ENCODE measurements around the gene GPR148. TPM values are rescaled to one million over a fixed set of nuclear protein-coding genes. Genes with fewer than 3 reads are reported as not detected.

GPR148 gene
- total RNA-seq, 1 donor from 2014 or later = not detected

- peaks cover 2% of the 10 kb centered on the region for H3K4me1 Mint-ChIP-seq (ENCODE audit: low read depth, unreplicated experiment)
- TF ChIP-seq, protein P1, sequence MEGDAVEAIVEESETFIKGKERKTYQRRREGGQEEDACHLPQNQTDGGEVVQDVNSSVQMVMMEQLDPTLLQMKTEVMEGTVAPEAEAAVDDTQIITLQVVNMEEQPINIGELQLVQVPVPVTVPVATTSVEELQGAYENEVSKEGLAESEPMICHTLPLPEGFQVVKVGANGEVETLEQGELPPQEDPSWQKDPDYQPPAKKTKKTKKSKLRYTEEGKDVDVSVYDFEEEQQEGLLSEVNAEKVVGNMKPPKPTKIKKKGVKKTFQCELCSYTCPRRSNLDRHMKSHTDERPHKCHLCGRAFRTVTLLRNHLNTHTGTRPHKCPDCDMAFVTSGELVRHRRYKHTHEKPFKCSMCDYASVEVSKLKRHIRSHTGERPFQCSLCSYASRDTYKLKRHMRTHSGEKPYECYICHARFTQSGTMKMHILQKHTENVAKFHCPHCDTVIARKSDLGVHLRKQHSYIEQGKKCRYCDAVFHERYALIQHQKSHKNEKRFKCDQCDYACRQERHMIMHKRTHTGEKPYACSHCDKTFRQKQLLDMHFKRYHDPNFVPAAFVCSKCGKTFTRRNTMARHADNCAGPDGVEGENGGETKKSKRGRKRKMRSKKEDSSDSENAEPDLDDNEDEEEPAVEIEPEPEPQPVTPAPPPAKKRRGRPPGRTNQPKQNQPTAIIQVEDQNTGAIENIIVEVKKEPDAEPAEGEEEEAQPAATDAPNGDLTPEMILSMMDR (IDR thresholded peaks at IDR 0.05; ENCODE audit: insufficient read depth, low read depth, low read length) = no peak
- TF ChIP-seq EZH2 (IDR thresholded peaks at IDR 0.05; ENCODE audit: insufficient read depth, low read length) = no peak
- no peaks in the 10 kb centered on the region for H3K36me3 Mint-ChIP-seq (ENCODE audit: low read depth, unreplicated experiment)
- H3K36me3 ChIP-seq (ENCODE audit: insufficient read depth, low read length) = no peaks in the 10 kb centered on the region
- no peak overlapping the region for H2AFZ ChIP-seq (ENCODE audit: low read depth, low read length)
- H3K4me3 Mint-ChIP-seq (ENCODE audit: unreplicated experiment) = no peak overlapping the region
- H3K27ac ChIP-seq (ENCODE audit: low read depth, low read length) = no peak overlapping the region
- H3K27me3 ChIP-seq (ENCODE audit: insufficient read depth, low read length) = peaks cover 14% of the 10 kb centered on the region
- no peaks in the 10 kb centered on the region for H3K4me1 ChIP-seq (ENCODE audit: insufficient read depth, low read length)
- FAIRE-seq (no peak), DNase-seq (ENCODE audit: low read depth) (no peak)
- H3K4me2 ChIP-seq (ENCODE audit: low read length) = no peak overlapping the region
- H3K27me3 Mint-ChIP-seq (ENCODE audit: low read depth, unreplicated experiment) = peaks cover 53% of the 10 kb centered on the region
- H3K9me3 Mint-ChIP-seq (ENCODE audit: unreplicated experiment) = no peaks in the 10 kb centered on the region
- H3K27ac Mint-ChIP-seq (ENCODE audit: unreplicated experiment) = no peak overlapping the region
- H3K79me2 ChIP-seq (ENCODE audit: insufficient read depth, low read length) = no peaks in the 10 kb centered on the region
- H3K9me3 ChIP-seq (ENCODE audit: insufficient read depth, low read depth, low read length) = no peaks in the 10 kb centered on the region
- no peak overlapping the region for H3K4me3 ChIP-seq (ENCODE audit: insufficient read depth, low read depth, low read length)
- no peak overlapping the region for H3K9ac ChIP-seq (ENCODE audit: low read length)
- no peaks in the 10 kb centered on the region for H4K20me1 ChIP-seq (ENCODE audit: insufficient read depth, low read length)
Observed at GRCh38 chr2:130759906-130760753, 31.3 kb downstream of the GPR148 start.

DNA sequence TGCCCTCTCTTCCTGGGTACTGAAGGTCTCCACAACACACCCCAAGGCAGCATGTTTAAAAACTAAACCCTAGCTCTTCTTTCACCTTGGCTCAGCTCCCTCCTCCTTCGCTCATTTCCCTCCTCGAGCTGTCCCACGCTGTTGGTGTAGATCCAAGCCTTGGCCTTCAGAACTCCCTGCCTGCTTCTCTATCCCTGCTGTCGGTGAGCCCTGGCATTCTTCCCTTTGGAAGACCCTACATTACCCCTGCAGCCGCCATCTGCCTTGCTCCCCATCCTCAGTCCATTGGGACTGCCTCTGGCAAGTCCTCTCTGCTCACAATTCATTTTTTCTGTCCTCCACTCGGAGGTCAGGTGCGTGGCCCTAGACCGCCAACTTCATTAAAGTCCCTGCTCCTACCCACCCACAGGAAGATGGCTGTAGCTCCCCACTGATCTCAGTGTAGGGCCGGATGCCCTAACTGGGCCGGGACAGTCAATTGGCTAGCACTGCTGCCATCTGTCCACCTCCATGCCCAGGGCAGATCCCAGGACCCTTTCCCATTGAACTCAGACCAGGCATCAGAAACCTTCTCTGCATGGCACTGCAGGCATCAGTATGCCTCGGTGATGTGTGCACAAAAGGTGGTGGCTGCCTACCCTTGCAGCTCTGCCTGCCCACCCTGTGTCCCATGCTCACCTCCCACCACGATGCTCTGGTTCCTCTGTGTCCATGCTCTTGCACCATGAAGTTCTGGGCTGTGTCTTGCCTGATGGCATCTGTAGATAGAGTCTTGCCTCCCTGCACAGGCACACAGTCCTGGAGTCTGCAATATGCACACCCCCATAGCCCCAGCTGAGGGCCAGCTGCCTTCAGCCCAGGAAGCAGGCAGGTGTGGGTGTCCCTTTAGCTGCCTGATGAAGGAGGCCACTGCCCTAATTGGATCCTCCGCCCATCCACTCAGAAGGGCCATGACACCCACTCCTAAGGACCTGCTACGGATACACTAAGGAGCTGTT lies 32.2 kb downstream of the GPR148 start:
- TF ChIP-seq EZH2 (IDR thresholded peaks at IDR 0.05; ENCODE audit: insufficient read depth, low read length) = no peak
- TF ChIP-seq, protein P1 (IDR thresholded peaks at IDR 0.05; ENCODE audit: insufficient read depth, low read depth, low read length) = no peak
- no peaks in the 10 kb centered on the region for H3K79me2 ChIP-seq (ENCODE audit: insufficient read depth, low read length)
- DNase-seq (ENCODE audit: low read depth) = no peak
- no peaks in the 10 kb centered on the region for H4K20me1 ChIP-seq (ENCODE audit: insufficient read depth, low read length)
- no peak overlapping the region for H3K9ac ChIP-seq (ENCODE audit: low read length)
- no peak for FAIRE-seq
- no peak overlapping the region for H3K4me2 ChIP-seq (ENCODE audit: low read length)
- Mint-ChIP-seq H3K9me3 (ENCODE audit: unreplicated experiment) (no peaks in the 10 kb centered on the region), H3K27ac (ENCODE audit: unreplicated experiment) (no peak overlapping the region), H3K27me3 (ENCODE audit: low read depth, unreplicated experiment) (peaks cover 48% of the 10 kb centered on the region), H3K36me3 (ENCODE audit: low read depth, unreplicated experiment) (no peaks in the 10 kb centered on the region), H3K4me3 (ENCODE audit: unreplicated experiment) (no peak overlapping the region), H3K4me1 (ENCODE audit: low read depth, unreplicated experiment) (peaks cover 2% of the 10 kb centered on the region)
- peaks cover 10% of the 10 kb centered on the region for H3K27me3 ChIP-seq (ENCODE audit: insufficient read depth, low read length)
- no peaks in the 10 kb centered on the region for H3K9me3 ChIP-seq (ENCODE audit: insufficient read depth, low read depth, low read length)
- H3K4me3 ChIP-seq (ENCODE audit: insufficient read depth, low read depth, low read length) = no peak overlapping the region
- H3K27ac ChIP-seq (ENCODE audit: low read depth, low read length) = no peak overlapping the region
- no peaks in the 10 kb centered on the region for H3K4me1 ChIP-seq (ENCODE audit: insufficient read depth, low read length)
- H2AFZ ChIP-seq (ENCODE audit: low read depth, low read length) = no peak overlapping the region
- no peaks in the 10 kb centered on the region for H3K36me3 ChIP-seq (ENCODE audit: insufficient read depth, low read length)

All from astrocyte (in vitro differentiated cells and primary cell).